ENCODE measurements around the gene ANXA2.
"Not testable (repeated sequence)": the region's sequence is repeated elsewhere in the genome, so short reads cannot be mapped to it uniquely, and the experiment has no call there.

ANXA2 gene

DNA sequence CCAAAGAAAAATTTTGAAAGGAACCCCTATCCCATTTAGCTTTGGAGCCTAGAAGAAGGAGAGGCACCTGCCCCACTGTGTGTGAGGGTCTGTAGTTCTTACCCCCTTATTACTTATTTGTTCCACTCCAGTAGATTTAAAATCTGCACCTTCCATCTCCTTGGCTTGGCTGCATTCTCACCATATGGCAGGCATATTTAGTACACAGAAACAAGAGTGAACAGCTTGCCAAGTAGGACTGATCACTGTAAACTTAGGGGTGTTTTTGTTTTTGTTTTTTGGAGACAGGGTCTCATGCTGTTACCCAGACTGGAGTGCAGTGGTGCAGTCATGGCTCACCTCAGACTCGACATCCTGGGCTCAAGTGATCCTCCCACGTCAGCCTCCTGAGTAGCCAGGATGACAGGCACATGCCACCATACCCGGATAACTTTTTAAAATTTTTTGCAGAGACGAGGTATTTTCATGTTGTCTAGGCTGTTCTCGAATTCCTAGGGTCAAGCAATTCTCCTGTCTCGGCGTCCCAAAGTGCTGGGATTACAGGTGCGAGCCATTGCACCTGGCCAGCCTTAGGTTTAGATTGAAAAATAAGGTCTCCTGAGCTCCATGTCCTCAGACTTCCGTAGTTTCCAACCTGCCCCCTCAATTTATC lies 14.1 kb upstream of the ANXA2 start:
- no CpG with 5 or more reads among the region's 9 CpGs for WGBS (ENCODE audit: insufficient coverage, insufficient read length)
- no peaks in the 10 kb centered on the region for H3K27me3 ChIP-seq (ENCODE audit: control insufficient read depth, insufficient read depth, low read length)
- DNase-seq (ENCODE audit: low read depth, low spot score): no peak
- no peaks in the 10 kb centered on the region for H3K9me3 ChIP-seq (ENCODE audit: control insufficient read depth, insufficient read depth, low read length)
- H3K27ac ChIP-seq (ENCODE audit: low read length): no peak overlapping the region
- no peaks in the 10 kb centered on the region for H3K4me1 ChIP-seq (ENCODE audit: control insufficient read depth, insufficient read depth, low read length)
- H3K36me3 ChIP-seq (ENCODE audit: control insufficient read depth, insufficient read depth, low read length): no peaks in the 10 kb centered on the region
- H3K4me3 ChIP-seq (ENCODE audit: low read length): no peak overlapping the region

DNA sequence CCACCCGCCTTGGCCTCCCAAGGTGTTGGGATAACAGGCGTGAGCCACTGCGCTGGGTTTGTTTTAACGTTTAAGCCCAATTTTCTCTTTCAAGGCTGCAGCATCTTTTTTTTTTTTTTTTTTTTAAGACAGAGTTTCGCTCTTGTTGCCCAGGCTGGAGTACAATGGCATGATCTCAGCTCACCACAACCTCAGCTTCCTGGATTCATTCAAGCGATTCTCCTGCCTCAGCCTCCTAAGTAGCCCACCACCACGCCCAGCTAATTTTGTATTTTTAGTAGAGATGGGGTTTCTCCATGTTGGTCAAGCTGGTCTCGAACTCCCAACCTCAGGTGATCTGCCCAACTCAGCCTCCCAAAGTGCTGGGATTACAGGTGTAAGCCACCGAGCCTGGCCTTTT lies 12.6 kb upstream of the ANXA2 start:
- no CpG with 5 or more reads among the region's 9 CpGs for WGBS (ENCODE audit: insufficient coverage, insufficient read length)
- H3K4me3 ChIP-seq (ENCODE audit: low read length); H3K9me3 ChIP-seq (ENCODE audit: control insufficient read depth, insufficient read depth, low read length); H3K36me3 ChIP-seq (ENCODE audit: control insufficient read depth, insufficient read depth, low read length); H3K4me1 ChIP-seq (ENCODE audit: control insufficient read depth, insufficient read depth, low read length); H3K27ac ChIP-seq (ENCODE audit: low read length); DNase-seq (ENCODE audit: low read depth, low spot score); H3K27me3 ChIP-seq (ENCODE audit: control insufficient read depth, insufficient read depth, low read length): not testable (repeated sequence)

DNA sequence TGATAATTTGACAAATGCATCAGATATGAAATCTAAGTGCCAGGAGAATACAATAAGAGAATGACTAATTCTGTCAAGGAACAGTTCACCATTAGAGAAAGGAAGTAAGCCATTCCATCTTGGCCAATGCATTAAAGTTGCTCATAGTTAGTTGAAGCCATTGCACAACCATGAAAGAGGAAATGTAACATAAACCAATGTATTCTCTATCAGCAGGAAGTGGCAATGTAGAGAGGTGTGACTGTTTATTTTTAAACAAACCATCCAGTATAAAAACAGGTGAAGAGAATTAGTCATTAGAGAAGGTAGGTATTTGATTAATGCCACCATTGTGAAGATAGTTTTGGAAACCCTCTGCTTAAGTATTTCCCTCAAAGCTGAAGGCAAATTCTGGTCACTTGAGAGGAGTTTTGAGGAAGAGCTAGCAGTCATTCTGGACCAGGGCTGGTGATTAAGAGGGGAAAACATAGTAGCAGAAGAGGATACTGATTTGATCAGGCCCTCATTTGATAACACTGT lies 10.7 kb upstream of the ANXA2 start:
- Histone ChIP-seq H3K4me1 (ENCODE audit: control insufficient read depth, insufficient read depth, low read length) (no peaks in the 10 kb centered on the region), H3K27ac (ENCODE audit: low read length) (no peak overlapping the region)
- no peak for DNase-seq (ENCODE audit: low read depth, low spot score)

DNA sequence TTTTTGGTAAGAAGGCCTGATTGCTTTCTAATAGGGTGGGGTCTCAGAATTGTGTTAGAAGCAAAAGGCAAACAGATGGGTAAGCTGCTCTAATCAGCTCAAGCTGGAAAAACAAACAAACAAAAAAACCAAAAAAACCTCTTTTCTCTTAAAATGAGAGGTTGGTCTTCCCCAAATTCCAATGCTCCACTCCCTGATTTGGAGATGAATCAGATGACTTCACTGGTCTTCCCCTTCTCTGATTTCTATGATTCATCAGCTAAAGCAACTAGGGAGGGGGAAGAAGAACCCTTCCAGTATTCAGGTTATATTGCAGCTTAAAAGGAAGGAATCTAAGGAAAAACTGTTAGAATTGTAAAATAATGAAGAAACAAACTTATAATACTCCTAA lies 9.6 kb upstream of the ANXA2 start:
- no peaks in the 10 kb centered on the region for H3K4me1 ChIP-seq (ENCODE audit: control insufficient read depth, insufficient read depth, low read length)
- H3K27ac ChIP-seq (ENCODE audit: low read length): no peak overlapping the region

More for the DNA sequence above, 10.7 kb upstream of the ANXA2 start:
- Histone ChIP-seq H3K27me3 (ENCODE audit: control insufficient read depth, insufficient read depth, low read length) (no peaks in the 10 kb centered on the region), H3K36me3 (ENCODE audit: control insufficient read depth, insufficient read depth, low read length) (no peaks in the 10 kb centered on the region), H3K4me3 (ENCODE audit: low read length) (no peak overlapping the region), H3K9me3 (ENCODE audit: control insufficient read depth, insufficient read depth, low read length) (no peaks in the 10 kb centered on the region)

DNA sequence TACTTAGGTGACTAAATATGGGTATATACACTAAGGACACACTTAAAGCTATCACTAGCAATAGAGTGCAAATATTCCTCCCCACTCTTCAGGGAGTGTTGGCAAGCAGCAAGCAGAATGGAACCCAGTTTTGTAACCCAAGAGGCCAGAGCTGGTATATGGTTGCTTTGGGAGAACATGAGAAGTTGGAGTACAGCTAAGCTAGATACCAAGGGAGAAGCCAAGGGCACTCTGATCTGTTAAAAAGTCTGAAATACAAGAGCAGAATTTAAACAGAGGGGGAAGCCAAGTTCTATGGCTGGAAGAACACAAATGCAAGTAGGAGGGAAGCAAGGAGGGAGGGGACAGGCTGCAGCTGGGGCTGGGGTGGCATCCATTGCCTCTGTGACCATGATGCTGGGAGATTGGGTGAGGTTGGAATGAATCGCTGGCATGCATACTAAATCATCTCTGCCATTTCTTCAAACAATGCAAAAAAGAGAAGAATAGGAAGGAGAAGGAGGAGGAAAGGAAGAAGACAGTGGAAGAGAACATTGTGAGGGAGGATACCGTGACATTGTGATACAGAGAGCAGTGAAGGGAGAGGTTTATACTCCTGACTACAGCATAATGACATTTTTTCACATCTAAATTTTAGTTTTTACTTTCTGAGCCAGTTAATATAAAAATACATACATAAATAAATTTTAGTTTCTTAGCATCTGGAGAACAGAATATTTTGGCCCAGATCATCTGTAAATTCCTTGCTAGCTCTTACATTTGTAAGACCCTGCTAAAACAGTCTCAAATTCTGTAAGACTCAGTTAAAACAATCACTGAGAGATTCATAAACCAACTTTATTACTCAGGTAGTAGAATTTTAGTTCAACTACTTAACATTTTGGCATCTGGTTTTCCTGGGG lies 9.0 kb upstream of the ANXA2 start:
- no peak overlapping the region for H3K4me3 ChIP-seq (ENCODE audit: low read length)
- no peaks in the 10 kb centered on the region for H3K36me3 ChIP-seq (ENCODE audit: control insufficient read depth, insufficient read depth, low read length)
- no CpG with 5 or more reads among the region's 2 CpGs for WGBS (ENCODE audit: insufficient coverage, insufficient read length)
- H3K27me3 ChIP-seq (ENCODE audit: control insufficient read depth, insufficient read depth, low read length): no peaks in the 10 kb centered on the region
- no peaks in the 10 kb centered on the region for H3K9me3 ChIP-seq (ENCODE audit: control insufficient read depth, insufficient read depth, low read length)
- no peak overlapping the region for H3K27ac ChIP-seq (ENCODE audit: low read length)
- H3K4me1 ChIP-seq (ENCODE audit: control insufficient read depth, insufficient read depth, low read length): no peaks in the 10 kb centered on the region
- no peak for DNase-seq (ENCODE audit: low read depth, low spot score)

More for the DNA sequence above, 9.6 kb upstream of the ANXA2 start:
- no peak for DNase-seq (ENCODE audit: low read depth, low spot score)
- no peaks in the 10 kb centered on the region for H3K36me3 ChIP-seq (ENCODE audit: control insufficient read depth, insufficient read depth, low read length)
- H3K27me3 ChIP-seq (ENCODE audit: control insufficient read depth, insufficient read depth, low read length): no peaks in the 10 kb centered on the region
- no peak overlapping the region for H3K4me3 ChIP-seq (ENCODE audit: low read length)
- no peaks in the 10 kb centered on the region for H3K9me3 ChIP-seq (ENCODE audit: control insufficient read depth, insufficient read depth, low read length)

DNA sequence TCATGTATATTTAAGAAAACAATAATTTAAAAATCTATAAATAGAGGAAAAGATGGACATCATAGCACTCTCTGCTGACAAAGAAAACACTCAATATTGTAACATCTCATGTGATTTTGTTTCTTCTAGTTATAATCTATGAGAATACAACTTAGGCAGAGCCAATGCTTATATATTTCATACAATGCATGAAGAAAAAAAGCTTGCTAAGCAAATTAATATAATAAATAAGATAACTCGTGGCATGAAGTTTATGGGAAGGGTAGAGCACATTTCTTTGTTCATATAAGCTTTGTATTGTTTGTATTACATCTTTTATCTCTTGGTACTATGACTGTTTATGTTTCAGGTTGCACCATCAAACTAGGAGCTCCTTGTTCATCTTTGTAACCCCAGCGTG lies 7.6 kb upstream of the ANXA2 start:
- Histone ChIP-seq H3K9me3 (ENCODE audit: control insufficient read depth, insufficient read depth, low read length) (no peaks in the 10 kb centered on the region), H3K27ac (ENCODE audit: low read length) (no peak overlapping the region), H3K36me3 (ENCODE audit: control insufficient read depth, insufficient read depth, low read length) (no peaks in the 10 kb centered on the region), H3K4me3 (ENCODE audit: low read length) (no peak overlapping the region), H3K27me3 (ENCODE audit: control insufficient read depth, insufficient read depth, low read length) (no peaks in the 10 kb centered on the region), H3K4me1 (ENCODE audit: control insufficient read depth, insufficient read depth, low read length) (0 out of 2 replicates have a peak, but pooled peaks cover 1% of the 10 kb centered on the region)
- no peak for DNase-seq (ENCODE audit: low read depth, low spot score)
- WGBS (ENCODE audit: insufficient coverage, insufficient read length): no CpG with 5 or more reads among the region's 2 CpGs

DNA sequence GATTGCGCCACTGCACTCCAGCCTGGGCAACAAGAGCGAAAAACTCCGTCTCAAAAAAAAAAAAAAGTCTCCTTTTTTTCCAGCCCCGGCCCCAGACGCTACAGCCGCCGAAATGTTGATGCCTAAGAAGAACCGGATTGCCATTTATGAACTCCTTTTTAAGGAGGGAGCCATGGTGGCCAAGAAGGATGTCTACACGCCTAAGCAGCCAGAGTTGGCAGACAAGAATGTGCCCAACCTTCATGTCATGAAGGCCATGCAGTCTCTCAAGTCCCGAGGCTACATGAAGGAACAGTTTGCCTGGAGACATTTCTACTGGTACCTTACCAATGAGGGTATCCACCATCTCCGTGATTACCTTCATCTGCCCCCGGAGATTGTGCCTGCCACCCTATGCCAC lies 6.6 kb upstream of the ANXA2 start:
- H3K27ac ChIP-seq (ENCODE audit: low read length); H3K27me3 ChIP-seq (ENCODE audit: control insufficient read depth, insufficient read depth, low read length); H3K4me1 ChIP-seq (ENCODE audit: control insufficient read depth, insufficient read depth, low read length); DNase-seq (ENCODE audit: low read depth, low spot score); H3K4me3 ChIP-seq (ENCODE audit: low read length); H3K36me3 ChIP-seq (ENCODE audit: control insufficient read depth, insufficient read depth, low read length); H3K9me3 ChIP-seq (ENCODE audit: control insufficient read depth, insufficient read depth, low read length): not testable (repeated sequence)
- no CpG with 5 or more reads among the region's 12 CpGs for WGBS (ENCODE audit: insufficient coverage, insufficient read length)

DNA sequence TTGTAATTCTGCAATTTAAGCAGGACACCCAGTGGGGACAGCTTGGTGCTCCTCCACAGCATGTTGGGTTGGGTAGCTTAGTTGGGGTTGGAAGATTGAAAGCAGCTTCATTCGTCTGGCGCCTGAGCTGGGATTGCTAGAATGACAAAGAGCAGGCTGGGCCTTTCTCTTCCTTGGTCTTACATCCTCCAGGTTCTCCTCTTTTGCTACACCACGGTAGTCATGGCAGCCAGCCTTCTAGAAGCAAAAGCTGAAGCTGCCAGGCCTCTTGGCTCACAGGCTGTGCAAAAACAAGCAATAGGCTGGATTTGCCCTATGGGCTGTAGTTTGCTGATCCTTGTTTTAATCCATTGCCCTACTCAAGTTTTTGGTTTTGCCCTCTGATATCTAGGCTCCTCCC lies 3.2 kb upstream of the ANXA2 start:
- Histone ChIP-seq H3K36me3 (ENCODE audit: control insufficient read depth, insufficient read depth, low read length) (no peaks in the 10 kb centered on the region), H3K27me3 (ENCODE audit: control insufficient read depth, insufficient read depth, low read length) (no peaks in the 10 kb centered on the region), H3K27ac (ENCODE audit: low read length) (no peak overlapping the region), H3K9me3 (ENCODE audit: control insufficient read depth, insufficient read depth, low read length) (no peaks in the 10 kb centered on the region), H3K4me1 (ENCODE audit: control insufficient read depth, insufficient read depth, low read length) (peaks cover 4% of the 10 kb centered on the region; the same call in 1 of the 2 replicates), H3K4me3 (ENCODE audit: low read length) (no peak overlapping the region)
- WGBS (ENCODE audit: insufficient coverage, insufficient read length): no CpG with 5 or more reads among the region's 3 CpGs
- no peak for DNase-seq (ENCODE audit: low read depth, low spot score)

DNA sequence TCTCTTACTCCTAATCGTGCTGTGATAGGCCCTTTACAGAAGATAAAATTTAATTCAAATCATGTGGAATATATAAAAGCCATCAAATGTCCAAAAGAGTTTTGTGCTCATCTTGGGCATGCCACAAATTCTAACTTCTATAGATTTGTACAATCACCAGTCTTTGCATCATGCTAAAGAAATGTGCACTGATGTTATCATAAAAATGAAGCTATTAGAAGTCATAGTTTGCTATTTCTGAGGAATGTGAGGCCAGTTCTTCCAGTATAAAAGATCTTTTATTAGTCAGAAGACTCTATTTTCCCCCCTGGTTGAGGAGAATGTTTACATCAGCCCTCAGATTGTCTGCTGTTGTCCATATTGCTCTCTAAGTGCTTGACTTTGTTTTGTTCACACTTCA lies 2.1 kb upstream of the ANXA2 start:
- Histone ChIP-seq H3K27ac (ENCODE audit: low read length) (no peak overlapping the region), H3K4me1 (ENCODE audit: control insufficient read depth, insufficient read depth, low read length) (peaks cover 4% of the 10 kb centered on the region; the same call in 1 of the 2 replicates), H3K4me3 (ENCODE audit: low read length) (no peak overlapping the region), H3K9me3 (ENCODE audit: control insufficient read depth, insufficient read depth, low read length) (no peaks in the 10 kb centered on the region), H3K27me3 (ENCODE audit: control insufficient read depth, insufficient read depth, low read length) (no peaks in the 10 kb centered on the region), H3K36me3 (ENCODE audit: control insufficient read depth, insufficient read depth, low read length) (no peaks in the 10 kb centered on the region; the same call in 1 of the 2 replicates)
- WGBS (ENCODE audit: insufficient coverage, insufficient read length): no CpG with 5 or more reads among the region's 1 CpG
- DNase-seq (ENCODE audit: low read depth, low spot score): no peak

DNA sequence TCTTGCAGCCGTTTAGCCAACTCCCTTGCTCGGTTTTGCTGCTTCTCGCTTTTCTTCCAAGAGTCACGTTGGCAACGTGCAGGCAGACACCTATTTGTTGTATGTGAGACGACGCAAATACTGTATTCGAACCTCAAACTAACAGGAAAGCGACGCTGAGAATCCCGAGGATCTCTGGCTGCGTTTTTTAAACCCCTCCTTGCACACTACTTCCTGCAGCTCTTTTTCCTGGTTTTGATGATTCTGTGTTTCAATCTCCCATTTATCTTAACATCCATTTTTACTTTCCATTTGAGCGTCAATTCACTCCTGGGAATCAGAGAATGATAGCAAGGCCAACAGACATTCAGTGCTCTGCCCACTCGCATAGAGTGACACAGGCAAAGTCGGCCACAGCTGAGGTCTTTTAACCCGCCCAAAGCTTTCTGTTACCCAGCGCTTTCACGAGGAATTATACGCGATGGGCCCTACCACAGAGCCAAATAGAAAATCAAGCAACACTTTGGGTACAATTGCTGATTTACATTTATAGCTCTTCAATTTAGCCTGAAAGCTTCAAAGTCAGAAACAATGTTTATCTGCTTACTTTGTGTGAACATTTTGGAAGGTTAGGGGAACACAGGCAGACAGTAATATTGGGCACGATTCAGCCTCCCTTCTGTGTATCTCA lies 1.6 kb upstream of the ANXA2 start:
- no peak for DNase-seq (ENCODE audit: low read depth, low spot score)
- Histone ChIP-seq H3K4me1 (ENCODE audit: control insufficient read depth, insufficient read depth, low read length) (peaks cover 4% of the 10 kb centered on the region; the same call in 1 of the 2 replicates), H3K36me3 (ENCODE audit: control insufficient read depth, insufficient read depth, low read length) (no peaks in the 10 kb centered on the region; the same call in 1 of the 2 replicates), H3K4me3 (ENCODE audit: low read length) (no peak overlapping the region), H3K9me3 (ENCODE audit: control insufficient read depth, insufficient read depth, low read length) (no peaks in the 10 kb centered on the region), H3K27ac (ENCODE audit: low read length) (no peak overlapping the region), H3K27me3 (ENCODE audit: control insufficient read depth, insufficient read depth, low read length) (no peaks in the 10 kb centered on the region)
- whole genome bisulfite sequencing (ENCODE audit: insufficient coverage, insufficient read length): no CpG with 5 or more reads among the region's 21 CpGs
